Lower lobe of right lung (tissue), 2 donors: ENCODE results near the gene ZFAND3. TPM values are rescaled to one million over a fixed set of nuclear protein-coding genes. Genes with fewer than 3 reads are reported as not detected.

ENCODE experiments used
- ATAC-seq, 2 donors: fragments of 200-7000 bp; cut with Tn5 transposase; one replicate each; pipeline ENCODE4 v1.9.1; 2020 to 2022; ENCODE audit warnings: mild to moderate bottlenecking in 2 of 2, moderate library complexity in 2 of 2
- DNase-seq: peaks from one replicate; pipeline ENCODE4 v3.0.0-alpha.2; 2020
- H3K27ac ChIP-seq: fragments of 200-600 bp; one replicate; pipeline ENCODE4 v1.8.0; 2022
- H3K27me3 ChIP-seq: fragments of 200-600 bp; one replicate; pipeline ENCODE4 v1.8.0; 2022; ENCODE audit warnings: low read depth
- H3K36me3 ChIP-seq: fragments of 200-600 bp; one replicate; pipeline ENCODE4 v1.8.0; 2022; ENCODE audit warnings: mild to moderate bottlenecking
- H3K4me1 ChIP-seq: fragments of 200-600 bp; one replicate; pipeline ENCODE4 v1.8.0; 2022
- H3K4me3 ChIP-seq: fragments of 200-600 bp; one replicate; pipeline ENCODE4 v1.8.0; 2022; ENCODE audit warnings: mild to moderate bottlenecking
- H3K9me3 ChIP-seq: fragments of 200-600 bp; one replicate; pipeline ENCODE4 v1.8.0; 2022
- CTCF ChIP-seq: fragments of 200-600 bp; IDR thresholded peaks from one replicate; pipeline ENCODE4 v1.8.0; 2022; ENCODE audit warnings: antibody characterized with exemption, mild to moderate bottlenecking
- intact Hi-C: fragments of 100-400 bp; cut with DNase I; formaldehyde crosslinking; loops from one replicate; pipeline ENCODE4 v1.11.0; 2022
- total RNA-seq: library from RNA; stranded (reverse); fragmentation: NEBNext Ultra II Directional; extraction: Animal tissue kit (Norgen Biotek cat#: 25700); gene quantifications from one replicate; pipeline ENCODE4 v1.2.1, GENCODE V29; 2021
- donor health status: DM: no; HTN: yes; CAD: no; lungs with severe emphysema.

Gene ZFAND3
- total RNA-seq, 1 donor from 2014 or later: 83.3 TPM

GRCh38 chr6:38088829-38089228 is 269.3 kb downstream of the ZFAND3 start:
- DNase-seq (no peak), ATAC-seq (no peak)
- H3K36me3 ChIP-seq: peaks cover 9% of the 10 kb centered on the region
- H3K27ac ChIP-seq: no peak overlapping the region
- no peak for TF ChIP-seq CTCF
- H3K4me3 ChIP-seq: no peak overlapping the region
- H3K4me1 ChIP-seq: no peaks in the 10 kb centered on the region
- intact Hi-C loops: no loop called here
- H3K27me3 ChIP-seq: no peaks in the 10 kb centered on the region
- no peaks in the 10 kb centered on the region for H3K9me3 ChIP-seq

GRCh38 chr6:38091613-38092012 is 272.1 kb downstream of the ZFAND3 start:
- ATAC-seq: no peak
- no peaks in the 10 kb centered on the region for H3K36me3 ChIP-seq
- intact Hi-C loops: no loop called here
- TF ChIP-seq CTCF: no peak
- no peaks in the 10 kb centered on the region for H3K27me3 ChIP-seq
- no peak for DNase-seq
- no peaks in the 10 kb centered on the region for H3K4me1 ChIP-seq
- no peaks in the 10 kb centered on the region for H3K9me3 ChIP-seq
- H3K27ac ChIP-seq: no peak overlapping the region
- no peak overlapping the region for H3K4me3 ChIP-seq

- Histone ChIP-seq H3K36me3 (no peaks in the 10 kb centered on the region), H3K9me3 (no peaks in the 10 kb centered on the region), H3K4me1 (no peaks in the 10 kb centered on the region), H3K27ac (no peak overlapping the region), H3K27me3 (no peaks in the 10 kb centered on the region), H3K4me3 (no peak overlapping the region)
- ATAC-seq: no peak
- TF ChIP-seq CTCF: no peak
- no peak for DNase-seq
- intact Hi-C loops: no loop called here
Measured at GRCh38 chr6:38092465-38092864, 272.9 kb downstream of the ZFAND3 start.

GRCh38 chr6:38092964-38093363 is 273.4 kb downstream of the ZFAND3 start:
- DNase-seq (no peak), ATAC-seq (no peak)
- intact Hi-C loops: no loop called here
- no peak overlapping the region for H3K4me3 ChIP-seq
- H3K27ac ChIP-seq: no peak overlapping the region
- no peaks in the 10 kb centered on the region for H3K9me3 ChIP-seq
- H3K36me3 ChIP-seq: no peaks in the 10 kb centered on the region
- no peaks in the 10 kb centered on the region for H3K27me3 ChIP-seq
- H3K4me1 ChIP-seq: no peaks in the 10 kb centered on the region
- no peak for TF ChIP-seq CTCF

GRCh38 chr6:38095054-38095453 is 275.5 kb downstream of the ZFAND3 start:
- no peaks in the 10 kb centered on the region for H3K36me3 ChIP-seq
- H3K4me1 ChIP-seq: no peaks in the 10 kb centered on the region
- DNase-seq (no peak), ATAC-seq (no peak)
- H3K27ac ChIP-seq: no peak overlapping the region
- H3K9me3 ChIP-seq: no peaks in the 10 kb centered on the region
- TF ChIP-seq CTCF: no peak
- no peak overlapping the region for H3K4me3 ChIP-seq
- intact Hi-C loops: no loop called here
- H3K27me3 ChIP-seq: no peaks in the 10 kb centered on the region

GRCh38 chr6:38099221-38099620 is 279.7 kb downstream of the ZFAND3 start:
- intact Hi-C loops: no loop called here
- H3K4me1 ChIP-seq: no peaks in the 10 kb centered on the region
- no peak for TF ChIP-seq CTCF
- H3K36me3 ChIP-seq: peaks cover 3% of the 10 kb centered on the region
- no peak overlapping the region for H3K27ac ChIP-seq
- ATAC-seq: no peak
- DNase-seq: no peak
- H3K4me3 ChIP-seq: no peak overlapping the region
- H3K27me3 ChIP-seq: no peaks in the 10 kb centered on the region
- no peaks in the 10 kb centered on the region for H3K9me3 ChIP-seq
